WTC11 (cell line): Measurements from ENCODE around the gene SLC6A18. TPM values are rescaled to one million over a fixed set of nuclear protein-coding genes. Genes with fewer than 3 reads are reported as not detected.

ENCODE experiments used
- ATAC-seq: fragments of 200-7000 bp; cut with Tn5 transposase; 2 replicates; pipeline ENCODE4 v1.10.0; 2021; ENCODE audit warnings: mild to moderate bottlenecking, moderate library complexity
- CTCF ChIA-PET: fragments of 300-600 bp; sonication (Branson Sonifier 250); formaldehyde crosslinking; loops from one replicate; lab custom pipeline; 2021; ENCODE audit warnings: antibody characterized with exemption; lab: Charles Lee
- POLR2A ChIA-PET: fragments of 350-600 bp; sonication (Branson Sonifier 250); formaldehyde crosslinking; loops from one replicate; lab custom pipeline; 2021; ENCODE audit warnings: antibody characterized with exemption; lab: Charles Lee
- DNase-seq: peaks from one replicate; pipeline ENCODE4 v3.0.0; 2021; ENCODE audit warnings: low spot score
- H3K27ac Mint-ChIP-seq: 2 replicates; pipeline ENCODE4 v1.8.0; 2021; ENCODE audit warnings: mixed read lengths
- H3K27me3 Mint-ChIP-seq: 2 replicates; pipeline ENCODE4 v1.8.0; 2021; ENCODE audit warnings: low read depth, mild to moderate bottlenecking, moderate library complexity, mixed read lengths
- H3K36me3 Mint-ChIP-seq: 2 replicates; pipeline ENCODE4 v1.8.0; 2021; ENCODE audit warnings: mixed read lengths
- H3K4me1 Mint-ChIP-seq: 2 replicates; pipeline ENCODE4 v1.8.0; 2022; ENCODE audit warnings: mixed read lengths
- H3K4me3 Mint-ChIP-seq: 2 replicates; pipeline ENCODE4 v1.8.0; 2021; ENCODE audit warnings: mild to moderate bottlenecking, moderate library complexity, mixed read lengths
- H3K9me3 Mint-ChIP-seq: 2 replicates; pipeline ENCODE4 v1.8.0; 2021; ENCODE audit warnings: mixed read lengths
- ATF6 ChIP-seq: sonication (generic); formaldehyde crosslinking; IDR thresholded peaks from 2 replicates; pipeline ENCODE4 v1.8.1; 2023; ENCODE audit warnings: mild to moderate bottlenecking, missing genetic modification reagents
- GRHL2 ChIP-seq: fragments of 250-450 bp; sonication (Bioruptor Pico); IDR thresholded peaks from 2 replicates; pipeline ENCODE4 v1.8.0; 2022; ENCODE audit warnings: mild to moderate bottlenecking, moderate library complexity; ENCODE audit not compliant: insufficient replicate concordance, severe bottlenecking
- GTF2I ChIP-seq: fragments of 250-450 bp; sonication (Bioruptor Pico); conservative IDR thresholded peaks from 2 replicates; pipeline ENCODE4 v1.4.0; 2021; ENCODE audit warnings: mild to moderate bottlenecking
- IRF2 ChIP-seq: sonication (generic); formaldehyde crosslinking; IDR thresholded peaks from 2 replicates; pipeline ENCODE4 v1.8.0; 2022; ENCODE audit warnings: low read depth, missing genetic modification reagents, borderline replicate concordance
- NFYB ChIP-seq: sonication (generic); formaldehyde crosslinking; conservative IDR thresholded peaks from 2 replicates; pipeline ENCODE4 v1.8.0; 2022; ENCODE audit warnings: low read depth, missing genetic modification reagents
- PRDM15 ChIP-seq: sonication (generic); formaldehyde crosslinking; IDR thresholded peaks from 2 replicates; pipeline ENCODE4 v1.8.0; 2022; ENCODE audit warnings: missing genetic modification reagents
- PREB ChIP-seq: sonication (generic); formaldehyde crosslinking; IDR thresholded peaks from 2 replicates; pipeline ENCODE4 v1.8.1; 2022; ENCODE audit warnings: mild to moderate bottlenecking, missing genetic modification reagents, moderate library complexity, borderline replicate concordance
- total RNA-seq: library from RNA; stranded (reverse); gene quantifications from 3 replicates; pipeline ENCODE4 v1.2.3, GENCODE V29; 2021
- TF ChIP-seq, protein P1 (sequence below): sonication (generic); formaldehyde crosslinking; IDR thresholded peaks from 2 replicates; pipeline ENCODE4 v1.8.1; 2022; ENCODE audit warnings: low read depth, missing genetic modification reagents, borderline replicate concordance
- TF ChIP-seq, protein P2 (sequence below): sonication (generic); formaldehyde crosslinking; IDR thresholded peaks from 2 replicates; pipeline ENCODE4 v1.8.0; 2023; ENCODE audit warnings: missing genetic modification reagents, mild to moderate bottlenecking, borderline replicate concordance
- TF ChIP-seq, protein P3 (sequence below): sonication (generic); formaldehyde crosslinking; IDR thresholded peaks from 2 replicates; pipeline ENCODE4 v1.8.1; 2023; ENCODE audit warnings: mild to moderate bottlenecking, missing genetic modification reagents, borderline replicate concordance

SLC6A18 gene
- total RNA-seq, 1 experiment from 2014 or later = not detected

GRCh38 chr5:1196562-1196961, 28.6 kb upstream of the SLC6A18 start (continued):
- no peak for TF ChIP-seq PRDM15 (CRISPR knock-in tag)

DNA sequence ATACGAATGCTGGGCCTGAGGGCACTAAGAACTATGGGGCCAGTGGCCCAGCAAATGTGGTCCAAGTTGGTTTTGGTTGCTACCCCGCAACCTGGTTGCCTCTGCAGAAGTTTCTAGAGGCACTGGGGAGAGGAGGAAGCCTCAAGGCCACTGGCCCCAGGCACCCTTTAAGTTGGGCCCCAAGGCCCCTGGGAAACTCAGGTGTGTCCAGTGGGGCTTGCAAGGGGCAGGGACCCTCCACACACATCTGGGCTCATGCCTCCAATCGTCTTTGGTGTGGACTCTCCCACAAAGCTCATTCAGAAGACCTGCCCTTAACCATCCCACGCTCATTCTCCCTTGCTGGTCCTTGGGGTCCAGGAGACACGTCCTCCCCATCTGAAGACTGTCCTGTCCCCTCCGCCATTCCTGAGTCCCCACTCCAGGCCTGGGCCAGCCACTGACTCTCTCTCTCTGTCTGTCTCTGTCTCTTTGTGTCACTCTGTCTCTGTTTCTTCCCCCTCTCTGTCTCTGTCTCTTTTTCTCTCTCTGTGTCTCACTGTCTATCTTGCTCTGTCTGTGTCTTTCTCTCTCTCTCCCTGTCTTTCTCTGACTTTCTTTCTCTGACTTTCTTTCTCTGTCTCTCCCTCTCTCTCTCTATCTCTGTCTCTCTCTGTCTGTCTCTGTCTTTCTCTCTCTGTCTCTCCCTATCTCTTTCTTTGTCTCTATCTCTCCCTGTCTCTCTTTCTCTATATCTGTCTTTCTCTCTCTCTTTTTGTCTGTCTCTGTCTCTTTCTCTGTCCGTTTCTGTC, 27.1 kb upstream of the SLC6A18 start:
- POLR2A ChIA-PET = no interaction called here

More for the DNA sequence above, 27.1 kb upstream of the SLC6A18 start:
- ATAC-seq (no peak), DNase-seq (no peak)
- CTCF ChIA-PET = no interaction called here
- Mint-ChIP-seq H3K27ac (no peak overlapping the region), H3K27me3 (no peaks in the 10 kb centered on the region), H3K36me3 (no peaks in the 10 kb centered on the region), H3K9me3 (no peaks in the 10 kb centered on the region), H3K4me3 (no peak overlapping the region), H3K4me1 (no peaks in the 10 kb centered on the region)
- TF ChIP-seq ATF6 (no peak), GTF2I (no peak), IRF2 (CRISPR knock-in tag) (no peak), PREB (CRISPR knock-in tag) (no peak), NFYB (no peak), GRHL2 (CRISPR knock-in tag) (no peak)
- TF ChIP-seq, protein P1, sequence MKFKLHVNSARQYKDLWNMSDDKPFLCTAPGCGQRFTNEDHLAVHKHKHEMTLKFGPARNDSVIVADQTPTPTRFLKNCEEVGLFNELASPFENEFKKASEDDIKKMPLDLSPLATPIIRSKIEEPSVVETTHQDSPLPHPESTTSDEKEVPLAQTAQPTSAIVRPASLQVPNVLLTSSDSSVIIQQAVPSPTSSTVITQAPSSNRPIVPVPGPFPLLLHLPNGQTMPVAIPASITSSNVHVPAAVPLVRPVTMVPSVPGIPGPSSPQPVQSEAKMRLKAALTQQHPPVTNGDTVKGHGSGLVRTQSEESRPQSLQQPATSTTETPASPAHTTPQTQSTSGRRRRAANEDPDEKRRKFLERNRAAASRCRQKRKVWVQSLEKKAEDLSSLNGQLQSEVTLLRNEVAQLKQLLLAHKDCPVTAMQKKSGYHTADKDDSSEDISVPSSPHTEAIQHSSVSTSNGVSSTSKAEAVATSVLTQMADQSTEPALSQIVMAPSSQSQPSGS (CRISPR knock-in tag) = no peak
- TF ChIP-seq, protein P2, sequence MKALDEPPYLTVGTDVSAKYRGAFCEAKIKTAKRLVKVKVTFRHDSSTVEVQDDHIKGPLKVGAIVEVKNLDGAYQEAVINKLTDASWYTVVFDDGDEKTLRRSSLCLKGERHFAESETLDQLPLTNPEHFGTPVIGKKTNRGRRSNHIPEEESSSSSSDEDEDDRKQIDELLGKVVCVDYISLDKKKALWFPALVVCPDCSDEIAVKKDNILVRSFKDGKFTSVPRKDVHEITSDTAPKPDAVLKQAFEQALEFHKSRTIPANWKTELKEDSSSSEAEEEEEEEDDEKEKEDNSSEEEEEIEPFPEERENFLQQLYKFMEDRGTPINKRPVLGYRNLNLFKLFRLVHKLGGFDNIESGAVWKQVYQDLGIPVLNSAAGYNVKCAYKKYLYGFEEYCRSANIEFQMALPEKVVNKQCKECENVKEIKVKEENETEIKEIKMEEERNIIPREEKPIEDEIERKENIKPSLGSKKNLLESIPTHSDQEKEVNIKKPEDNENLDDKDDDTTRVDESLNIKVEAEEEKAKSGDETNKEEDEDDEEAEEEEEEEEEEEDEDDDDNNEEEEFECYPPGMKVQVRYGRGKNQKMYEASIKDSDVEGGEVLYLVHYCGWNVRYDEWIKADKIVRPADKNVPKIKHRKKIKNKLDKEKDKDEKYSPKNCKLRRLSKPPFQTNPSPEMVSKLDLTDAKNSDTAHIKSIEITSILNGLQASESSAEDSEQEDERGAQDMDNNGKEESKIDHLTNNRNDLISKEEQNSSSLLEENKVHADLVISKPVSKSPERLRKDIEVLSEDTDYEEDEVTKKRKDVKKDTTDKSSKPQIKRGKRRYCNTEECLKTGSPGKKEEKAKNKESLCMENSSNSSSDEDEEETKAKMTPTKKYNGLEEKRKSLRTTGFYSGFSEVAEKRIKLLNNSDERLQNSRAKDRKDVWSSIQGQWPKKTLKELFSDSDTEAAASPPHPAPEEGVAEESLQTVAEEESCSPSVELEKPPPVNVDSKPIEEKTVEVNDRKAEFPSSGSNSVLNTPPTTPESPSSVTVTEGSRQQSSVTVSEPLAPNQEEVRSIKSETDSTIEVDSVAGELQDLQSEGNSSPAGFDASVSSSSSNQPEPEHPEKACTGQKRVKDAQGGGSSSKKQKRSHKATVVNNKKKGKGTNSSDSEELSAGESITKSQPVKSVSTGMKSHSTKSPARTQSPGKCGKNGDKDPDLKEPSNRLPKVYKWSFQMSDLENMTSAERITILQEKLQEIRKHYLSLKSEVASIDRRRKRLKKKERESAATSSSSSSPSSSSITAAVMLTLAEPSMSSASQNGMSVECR (CRISPR knock-in tag) = no peak
- TF ChIP-seq, protein P3, sequence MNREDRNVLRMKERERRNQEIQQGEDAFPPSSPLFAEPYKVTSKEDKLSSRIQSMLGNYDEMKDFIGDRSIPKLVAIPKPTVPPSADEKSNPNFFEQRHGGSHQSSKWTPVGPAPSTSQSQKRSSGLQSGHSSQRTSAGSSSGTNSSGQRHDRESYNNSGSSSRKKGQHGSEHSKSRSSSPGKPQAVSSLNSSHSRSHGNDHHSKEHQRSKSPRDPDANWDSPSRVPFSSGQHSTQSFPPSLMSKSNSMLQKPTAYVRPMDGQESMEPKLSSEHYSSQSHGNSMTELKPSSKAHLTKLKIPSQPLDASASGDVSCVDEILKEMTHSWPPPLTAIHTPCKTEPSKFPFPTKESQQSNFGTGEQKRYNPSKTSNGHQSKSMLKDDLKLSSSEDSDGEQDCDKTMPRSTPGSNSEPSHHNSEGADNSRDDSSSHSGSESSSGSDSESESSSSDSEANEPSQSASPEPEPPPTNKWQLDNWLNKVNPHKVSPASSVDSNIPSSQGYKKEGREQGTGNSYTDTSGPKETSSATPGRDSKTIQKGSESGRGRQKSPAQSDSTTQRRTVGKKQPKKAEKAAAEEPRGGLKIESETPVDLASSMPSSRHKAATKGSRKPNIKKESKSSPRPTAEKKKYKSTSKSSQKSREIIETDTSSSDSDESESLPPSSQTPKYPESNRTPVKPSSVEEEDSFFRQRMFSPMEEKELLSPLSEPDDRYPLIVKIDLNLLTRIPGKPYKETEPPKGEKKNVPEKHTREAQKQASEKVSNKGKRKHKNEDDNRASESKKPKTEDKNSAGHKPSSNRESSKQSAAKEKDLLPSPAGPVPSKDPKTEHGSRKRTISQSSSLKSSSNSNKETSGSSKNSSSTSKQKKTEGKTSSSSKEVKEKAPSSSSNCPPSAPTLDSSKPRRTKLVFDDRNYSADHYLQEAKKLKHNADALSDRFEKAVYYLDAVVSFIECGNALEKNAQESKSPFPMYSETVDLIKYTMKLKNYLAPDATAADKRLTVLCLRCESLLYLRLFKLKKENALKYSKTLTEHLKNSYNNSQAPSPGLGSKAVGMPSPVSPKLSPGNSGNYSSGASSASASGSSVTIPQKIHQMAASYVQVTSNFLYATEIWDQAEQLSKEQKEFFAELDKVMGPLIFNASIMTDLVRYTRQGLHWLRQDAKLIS (CRISPR knock-in tag) = no peak
